Neural progenitor cell (in vitro differentiated cells): ENCODE data around the gene GABRG3. TPM values are rescaled to one million over a fixed set of nuclear protein-coding genes. Genes with fewer than 3 reads are reported as not detected.
A peak's percentile ranks its signal among the peaks of the same experiment; 100 is the strongest.

Source experiments
- DNase-seq: peaks from one replicate; pipeline ENCODE4 v3.0.0-alpha.2; 2016; ENCODE audit warnings: low spot score
- H2AFZ ChIP-seq: fragments of 200-600 bp; sonication (generic); replicated peaks from 2 replicates; pipeline ENCODE4 v1.6.1; 2016; ENCODE audit warnings: antibody characterized with exemption
- H3F3A ChIP-seq: fragments of 200-600 bp; sonication (generic); 2 replicates; pipeline ENCODE4 v1.6.1; 2016; ENCODE audit warnings: antibody characterized with exemption, low read depth
- H3K27ac ChIP-seq: fragments of 200-600 bp; sonication (generic); 2 replicates; pipeline ENCODE4 v1.5.1; 2016; ENCODE audit warnings: mild to moderate bottlenecking
- H3K27me3 ChIP-seq: fragments of 200-600 bp; sonication (generic); 2 replicates; pipeline ENCODE4 v1.6.1; 2016; ENCODE audit warnings: mild to moderate bottlenecking, moderate library complexity
- H3K36me3 ChIP-seq: fragments of 200-600 bp; sonication (generic); 2 replicates; pipeline ENCODE4 v1.5.1; 2016
- H3K4me1 ChIP-seq: fragments of 200-600 bp; sonication (generic); 2 replicates; pipeline ENCODE4 v1.6.1; 2016; ENCODE audit warnings: mixed run types
- H3K4me2 ChIP-seq: fragments of 200-600 bp; sonication (generic); 2 replicates; pipeline ENCODE4 v1.6.1; 2016
- H3K4me3 ChIP-seq: fragments of 200-600 bp; sonication (generic); 2 replicates; pipeline ENCODE4 v1.5.1; 2016
- H3K79me2 ChIP-seq: fragments of 200-600 bp; sonication (generic); 2 replicates; pipeline ENCODE4 v1.6.1; 2016; ENCODE audit warnings: low read depth
- H3K9ac ChIP-seq: fragments of 200-600 bp; sonication (generic); 2 replicates; pipeline ENCODE4 v1.6.1; 2016
- H3K9me3 ChIP-seq: fragments of 200-600 bp; sonication (generic); 2 replicates; pipeline ENCODE4 v1.5.1; 2016; ENCODE audit warnings: low read depth
- H4K20me1 ChIP-seq: fragments of 200-600 bp; sonication (generic); 2 replicates; pipeline ENCODE4 v1.6.1; 2016; ENCODE audit warnings: low read depth
- H3K27ac Mint-ChIP-seq: 3 replicates; pipeline ENCODE4 v1.8.0; 2021; ENCODE audit warnings: mixed read lengths
- H3K27me3 Mint-ChIP-seq: 2 replicates; pipeline ENCODE4 v1.8.0; 2022; ENCODE audit warnings: low read depth, mild to moderate bottlenecking, inconsistent platforms, moderate library complexity, mixed read lengths; ENCODE audit not compliant: insufficient read depth
- H3K36me3 Mint-ChIP-seq: 3 replicates; pipeline ENCODE4 v1.8.0; 2021; ENCODE audit warnings: mixed read lengths
- H3K4me1 Mint-ChIP-seq: 3 replicates; pipeline ENCODE4 v1.8.0; 2021; ENCODE audit warnings: mixed read lengths
- H3K4me3 Mint-ChIP-seq: 3 replicates; pipeline ENCODE4 v1.8.0; 2021; ENCODE audit warnings: mild to moderate bottlenecking, moderate library complexity, mixed read lengths
- H3K9me3 Mint-ChIP-seq: 3 replicates; pipeline ENCODE4 v1.8.0; 2020; ENCODE audit warnings: mixed read lengths
- EZH2 ChIP-seq: fragments of 200-600 bp; sonication (generic); IDR thresholded peaks from 2 replicates; pipeline ENCODE4 v1.6.1; 2017; ENCODE audit warnings: antibody characterized with exemption, mild to moderate bottlenecking, moderate library complexity
- EZH2phosphoT487 ChIP-seq: fragments of 200-600 bp; sonication (generic); IDR thresholded peaks from 2 replicates; pipeline ENCODE4 v1.6.1; 2017; ENCODE audit warnings: antibody characterized with exemption
- total RNA-seq: library from RNA; depleted of rRNA; stranded (reverse); fragments of >200 nt; gene quantifications from 2 replicates; pipeline ENCODE4 v1.2.3, GENCODE V29; 2015; ENCODE audit warnings: low replicate concordance
- TF ChIP-seq, protein P1 (sequence below): fragments of 200-600 bp; sonication (generic); IDR thresholded peaks from 2 replicates; pipeline ENCODE4 v1.5.1; 2017; ENCODE audit warnings: antibody characterized with exemption, mild to moderate bottlenecking

Gene GABRG3
- total RNA-seq, 1 donor from 2014 or later: 3.4 TPM

DNA sequence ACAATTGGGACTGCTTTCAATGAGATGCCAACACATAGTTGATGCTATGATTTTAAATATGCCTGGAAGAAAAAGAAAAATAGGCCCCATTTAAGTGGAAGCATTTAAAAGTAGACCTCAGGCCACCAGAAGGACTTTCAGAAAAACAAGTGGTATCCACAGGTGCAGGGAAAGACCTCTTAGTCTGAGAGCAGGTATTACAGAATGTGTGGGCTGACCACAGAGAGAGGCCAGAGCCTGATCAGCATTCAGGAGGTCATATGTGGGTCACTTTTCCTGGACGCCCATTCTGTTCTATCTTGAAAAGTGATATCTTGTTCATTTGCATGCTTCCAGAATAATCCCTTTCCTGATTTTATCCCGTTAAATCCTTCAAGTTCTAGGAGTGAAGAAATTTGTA is 95.5 kb downstream of the GABRG3 start:
- no peak overlapping the region for H2AFZ ChIP-seq
- no peak for DNase-seq
- Mint-ChIP-seq H3K9me3 (peaks cover 24% of the 10 kb centered on the region), H3K36me3 (no peaks in the 10 kb centered on the region), H3K4me1 (peaks cover 24% of the 10 kb centered on the region), H3K27me3 (no peaks in the 10 kb centered on the region), H3K4me3 (no peak overlapping the region), H3K27ac (no peak overlapping the region)
- no peaks in the 10 kb centered on the region for H3K9me3 ChIP-seq
- no peak overlapping the region for H3K9ac ChIP-seq
- H3K79me2 ChIP-seq: no peaks in the 10 kb centered on the region
- peaks cover 6% of the 10 kb centered on the region for H3K4me1 ChIP-seq
- H3K4me3 ChIP-seq: no peak overlapping the region
- H3K4me2 ChIP-seq: no peak overlapping the region
- no peaks in the 10 kb centered on the region for H3F3A ChIP-seq
- TF ChIP-seq EZH2phosphoT487 (no peak), EZH2 (no peak)
- H3K36me3 ChIP-seq: no peaks in the 10 kb centered on the region
- no peaks in the 10 kb centered on the region for H3K27me3 ChIP-seq
- H4K20me1 ChIP-seq: no peaks in the 10 kb centered on the region
- H3K27ac ChIP-seq: no peak overlapping the region

DNA sequence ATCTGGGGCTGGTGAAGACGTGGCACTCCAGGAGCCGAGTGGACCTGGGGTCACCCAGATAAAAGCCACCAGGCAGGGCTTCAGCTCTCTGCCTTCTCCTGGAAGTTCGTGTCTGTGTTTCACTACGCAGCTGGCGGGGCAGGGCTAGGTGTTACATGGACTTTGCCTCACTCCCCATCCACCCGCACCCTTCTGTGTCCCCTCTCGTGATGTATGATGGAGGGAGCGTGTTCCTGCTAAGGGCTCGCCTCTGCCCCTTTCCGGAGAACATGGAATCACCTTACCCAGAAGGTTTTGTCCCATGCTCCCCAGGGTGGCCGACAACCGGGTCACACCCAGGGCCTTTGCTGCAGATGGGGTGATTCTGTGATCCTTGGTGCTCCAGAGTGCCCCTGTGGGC is 96.2 kb downstream of the GABRG3 start:
- Mint-ChIP-seq H3K4me1 (peaks cover 24% of the 10 kb centered on the region), H3K4me3 (no peak overlapping the region), H3K36me3 (no peaks in the 10 kb centered on the region), H3K27ac (no peak overlapping the region), H3K27me3 (no peaks in the 10 kb centered on the region), H3K9me3 (peaks cover 25% of the 10 kb centered on the region)
- no peaks in the 10 kb centered on the region for H4K20me1 ChIP-seq
- TF ChIP-seq EZH2phosphoT487 (no peak), EZH2 (no peak)
- TF ChIP-seq, protein P1, sequence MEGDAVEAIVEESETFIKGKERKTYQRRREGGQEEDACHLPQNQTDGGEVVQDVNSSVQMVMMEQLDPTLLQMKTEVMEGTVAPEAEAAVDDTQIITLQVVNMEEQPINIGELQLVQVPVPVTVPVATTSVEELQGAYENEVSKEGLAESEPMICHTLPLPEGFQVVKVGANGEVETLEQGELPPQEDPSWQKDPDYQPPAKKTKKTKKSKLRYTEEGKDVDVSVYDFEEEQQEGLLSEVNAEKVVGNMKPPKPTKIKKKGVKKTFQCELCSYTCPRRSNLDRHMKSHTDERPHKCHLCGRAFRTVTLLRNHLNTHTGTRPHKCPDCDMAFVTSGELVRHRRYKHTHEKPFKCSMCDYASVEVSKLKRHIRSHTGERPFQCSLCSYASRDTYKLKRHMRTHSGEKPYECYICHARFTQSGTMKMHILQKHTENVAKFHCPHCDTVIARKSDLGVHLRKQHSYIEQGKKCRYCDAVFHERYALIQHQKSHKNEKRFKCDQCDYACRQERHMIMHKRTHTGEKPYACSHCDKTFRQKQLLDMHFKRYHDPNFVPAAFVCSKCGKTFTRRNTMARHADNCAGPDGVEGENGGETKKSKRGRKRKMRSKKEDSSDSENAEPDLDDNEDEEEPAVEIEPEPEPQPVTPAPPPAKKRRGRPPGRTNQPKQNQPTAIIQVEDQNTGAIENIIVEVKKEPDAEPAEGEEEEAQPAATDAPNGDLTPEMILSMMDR: no peak
- no peak overlapping the region for H3K9ac ChIP-seq
- H3F3A ChIP-seq: no peaks in the 10 kb centered on the region
- no peak overlapping the region for H3K4me2 ChIP-seq
- H3K4me1 ChIP-seq: peaks cover 6% of the 10 kb centered on the region
- H3K27me3 ChIP-seq: no peaks in the 10 kb centered on the region
- H3K27ac ChIP-seq: no peak overlapping the region
- no peak overlapping the region for H3K4me3 ChIP-seq
- no peak overlapping the region for H2AFZ ChIP-seq
- no peaks in the 10 kb centered on the region for H3K79me2 ChIP-seq
- H3K9me3 ChIP-seq: no peaks in the 10 kb centered on the region
- no peaks in the 10 kb centered on the region for H3K36me3 ChIP-seq
- no peak for DNase-seq

DNA sequence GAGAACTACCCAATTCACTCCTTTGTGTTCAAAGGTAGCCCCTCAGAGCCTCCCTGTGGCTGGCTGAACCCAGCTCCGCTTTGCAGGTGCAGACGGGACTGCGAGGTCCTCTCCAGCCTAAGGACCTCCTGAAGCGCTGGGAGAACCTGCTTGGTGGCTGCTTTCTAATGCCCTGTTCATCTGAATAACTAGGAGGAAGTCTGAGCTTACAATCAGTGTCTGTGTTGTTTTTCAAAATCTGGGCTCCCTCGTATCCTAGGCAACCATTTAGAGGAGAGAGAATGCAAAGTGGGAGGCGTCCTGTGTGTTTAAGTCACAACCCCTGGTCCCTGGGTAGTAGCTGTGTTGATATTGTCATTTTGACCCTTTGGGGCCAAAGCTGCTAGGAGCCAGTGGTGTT is 99.9 kb downstream of the GABRG3 start:
- DNase-seq: no peak
- H3F3A ChIP-seq: no peaks in the 10 kb centered on the region
- H3K36me3 ChIP-seq: no peaks in the 10 kb centered on the region
- H3K9ac ChIP-seq: no peak overlapping the region
- H3K4me3 ChIP-seq: no peak overlapping the region
- no peak overlapping the region for H3K4me2 ChIP-seq
- peaks cover 6% of the 10 kb centered on the region for H3K4me1 ChIP-seq
- no peaks in the 10 kb centered on the region for H3K27me3 Mint-ChIP-seq
- H3K4me1 Mint-ChIP-seq: peaks cover 23% of the 10 kb centered on the region
- no peaks in the 10 kb centered on the region for H3K79me2 ChIP-seq
- H3K27me3 ChIP-seq: no peaks in the 10 kb centered on the region
- TF ChIP-seq EZH2phosphoT487: no peak
- TF ChIP-seq EZH2: no peak
- H3K27ac Mint-ChIP-seq: peak overlapping the region; percentile 9
- peaks cover 27% of the 10 kb centered on the region for H3K9me3 Mint-ChIP-seq
- no peak overlapping the region for H3K27ac ChIP-seq
- no peaks in the 10 kb centered on the region for H4K20me1 ChIP-seq
- no peak overlapping the region for H3K4me3 Mint-ChIP-seq
- H3K9me3 ChIP-seq: no peaks in the 10 kb centered on the region
- H2AFZ ChIP-seq: no peak overlapping the region
- H3K36me3 Mint-ChIP-seq: no peaks in the 10 kb centered on the region

DNA sequence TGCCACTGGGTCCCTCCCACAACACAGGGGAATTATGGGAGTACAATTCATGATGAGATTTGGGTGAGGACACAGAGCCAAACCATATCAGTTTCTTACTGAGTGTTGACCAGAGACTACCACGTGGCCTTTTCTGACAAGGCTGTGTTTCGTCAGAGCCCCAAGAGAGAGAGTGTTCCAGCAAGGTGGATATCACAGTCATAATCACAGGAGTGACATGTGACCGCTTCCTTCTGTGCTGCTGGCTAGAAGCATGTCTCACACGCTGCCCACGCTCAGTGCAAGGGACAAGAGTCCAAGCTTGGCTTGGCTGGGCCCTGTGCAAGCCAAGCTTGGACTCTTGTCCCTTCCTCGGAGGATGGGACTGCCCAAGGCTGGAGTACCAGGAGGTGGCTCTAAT is 103.2 kb downstream of the GABRG3 start:
- Histone ChIP-seq H4K20me1 (no peaks in the 10 kb centered on the region), H3K79me2 (no peaks in the 10 kb centered on the region), H3K36me3 (no peaks in the 10 kb centered on the region), H3K4me3 (no peak overlapping the region), H3K4me2 (no peak overlapping the region), H3K4me1 (peaks cover 12% of the 10 kb centered on the region), H3K27me3 (no peaks in the 10 kb centered on the region), H3F3A (no peaks in the 10 kb centered on the region), H3K9ac (no peak overlapping the region), H3K27ac (no peak overlapping the region), H2AFZ (no peak overlapping the region), H3K9me3 (no peaks in the 10 kb centered on the region)
- Mint-ChIP-seq H3K9me3 (peaks cover 6% of the 10 kb centered on the region), H3K4me1 (peaks cover 26% of the 10 kb centered on the region), H3K4me3 (no peak overlapping the region), H3K27ac (no peak overlapping the region), H3K27me3 (peaks cover 5% of the 10 kb centered on the region), H3K36me3 (no peaks in the 10 kb centered on the region)
- TF ChIP-seq EZH2 (no peak), EZH2phosphoT487 (no peak)
- TF ChIP-seq, protein P1: no peak
- DNase-seq: no peak
